ENCODE results near the gene CHST5.

CHST5 gene

DNA sequence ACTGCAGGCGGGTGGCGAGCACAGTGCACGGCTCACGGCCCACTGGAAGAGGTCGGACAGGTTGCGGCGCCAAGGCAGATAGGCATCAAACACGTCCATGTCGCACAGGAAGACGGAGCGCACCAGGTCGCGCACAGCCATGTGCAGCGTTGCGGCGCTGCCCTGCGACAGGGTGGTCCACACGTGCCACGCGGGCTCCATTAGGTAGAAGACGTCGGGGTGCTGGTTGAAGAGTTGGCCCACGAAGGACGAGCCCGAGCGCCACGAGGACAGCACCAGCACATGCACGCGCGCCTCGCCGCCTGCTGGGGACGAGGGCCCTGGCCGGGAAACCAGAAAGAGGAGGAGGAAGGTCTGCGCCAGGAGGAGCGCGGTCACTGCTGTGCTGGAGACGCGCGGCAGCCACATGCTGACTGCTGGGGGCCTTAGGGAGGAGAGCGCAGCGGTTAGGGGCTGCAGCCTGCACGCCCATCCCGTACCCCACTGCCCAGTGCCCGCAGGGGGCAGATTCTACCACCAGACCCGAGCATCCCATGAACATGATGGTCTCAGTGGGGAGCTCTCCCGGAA is 56.4 kb downstream of the CHST5 start:
- no peak for DNase-seq (ENCODE audit: low spot score)
- in situ Hi-C loops (cut with MboI; ENCODE audit: low sequenced_read_pairs, unreplicated experiment), result no loop called here
- TF ChIP-seq, protein P1, sequence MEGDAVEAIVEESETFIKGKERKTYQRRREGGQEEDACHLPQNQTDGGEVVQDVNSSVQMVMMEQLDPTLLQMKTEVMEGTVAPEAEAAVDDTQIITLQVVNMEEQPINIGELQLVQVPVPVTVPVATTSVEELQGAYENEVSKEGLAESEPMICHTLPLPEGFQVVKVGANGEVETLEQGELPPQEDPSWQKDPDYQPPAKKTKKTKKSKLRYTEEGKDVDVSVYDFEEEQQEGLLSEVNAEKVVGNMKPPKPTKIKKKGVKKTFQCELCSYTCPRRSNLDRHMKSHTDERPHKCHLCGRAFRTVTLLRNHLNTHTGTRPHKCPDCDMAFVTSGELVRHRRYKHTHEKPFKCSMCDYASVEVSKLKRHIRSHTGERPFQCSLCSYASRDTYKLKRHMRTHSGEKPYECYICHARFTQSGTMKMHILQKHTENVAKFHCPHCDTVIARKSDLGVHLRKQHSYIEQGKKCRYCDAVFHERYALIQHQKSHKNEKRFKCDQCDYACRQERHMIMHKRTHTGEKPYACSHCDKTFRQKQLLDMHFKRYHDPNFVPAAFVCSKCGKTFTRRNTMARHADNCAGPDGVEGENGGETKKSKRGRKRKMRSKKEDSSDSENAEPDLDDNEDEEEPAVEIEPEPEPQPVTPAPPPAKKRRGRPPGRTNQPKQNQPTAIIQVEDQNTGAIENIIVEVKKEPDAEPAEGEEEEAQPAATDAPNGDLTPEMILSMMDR (IDR thresholded peaks at IDR 0.05; ENCODE audit: borderline replicate concordance, control extremely low read depth, extremely low read depth, insufficient read depth, missing control alignments), result no peak
